ENCODE results near the gene CDR2.
"Not testable (repeated sequence)": the region's sequence is repeated elsewhere in the genome, so short reads cannot be mapped to it uniquely, and the experiment has no call there.

CDR2 gene

GRCh38 chr16:22379656-22380055, 5.2 kb upstream of the CDR2 start:
- H3K27ac ChIP-seq (ENCODE audit: low read depth, low read length, severe bottlenecking): no peak overlapping the region
- peaks cover 5% of the 10 kb centered on the region for H3K4me1 ChIP-seq (ENCODE audit: control insufficient read depth, insufficient read depth, low read length, poor library complexity, severe bottlenecking)
- no peaks in the 10 kb centered on the region for H3K9me3 ChIP-seq (ENCODE audit: control insufficient read depth, low read length)
- H3K36me3 ChIP-seq (ENCODE audit: control insufficient read depth, insufficient read depth, low read length): no peaks in the 10 kb centered on the region
- H3K4me3 ChIP-seq (ENCODE audit: extremely low read depth, insufficient read depth, low read length, poor library complexity, severe bottlenecking): no peak overlapping the region
- 88% methylated on average over 6 of the region's 7 CpGs; no CpG with 5 or more reads in 1 of the 2 experiments for WGBS, 2 experiments (ENCODE audit: insufficient coverage in 2 of 2)

DNA sequence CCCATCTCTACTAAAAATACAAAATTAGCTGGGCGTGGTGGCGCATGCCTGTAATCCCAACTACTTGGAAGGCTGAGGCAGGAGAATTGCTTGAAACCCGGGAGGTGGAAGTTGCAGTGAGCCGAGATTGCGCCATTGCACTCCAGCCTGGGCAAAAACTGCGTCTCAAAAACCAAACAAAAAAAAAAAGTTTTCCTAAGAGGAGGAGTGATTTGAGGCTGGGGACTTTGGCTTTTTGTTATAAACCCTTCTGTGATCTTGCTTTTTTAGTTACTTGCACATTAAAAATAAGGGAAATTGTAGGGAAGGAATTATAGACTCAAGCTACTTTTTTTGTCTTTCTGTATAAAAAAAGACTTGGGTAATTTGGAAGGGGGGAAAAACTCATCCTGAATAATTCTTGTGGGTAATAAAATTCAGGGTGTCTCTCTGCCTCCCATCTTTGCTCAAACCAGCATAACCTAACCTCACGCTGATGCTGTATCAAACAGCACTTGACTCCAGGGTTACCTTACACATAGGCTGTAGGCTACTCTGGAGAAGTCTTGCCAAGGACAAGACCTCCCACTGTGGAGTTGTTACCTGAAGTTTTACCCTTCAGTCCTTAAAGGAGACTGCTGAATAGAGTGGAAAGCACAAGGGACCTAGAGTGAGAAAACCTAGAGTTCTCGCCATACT, 1.7 kb upstream of the CDR2 start:
- Histone ChIP-seq H3K36me3 (ENCODE audit: control insufficient read depth, insufficient read depth, low read length) (peaks cover 12% of the 10 kb centered on the region), H3K4me3 (ENCODE audit: extremely low read depth, insufficient read depth, low read length, poor library complexity, severe bottlenecking) (no peak overlapping the region), H3K27ac (ENCODE audit: low read depth, low read length, severe bottlenecking) (no peak overlapping the region), H3K9me3 (ENCODE audit: control insufficient read depth, low read length) (no peaks in the 10 kb centered on the region), H3K4me1 (ENCODE audit: control insufficient read depth, insufficient read depth, low read length, poor library complexity, severe bottlenecking) (peaks cover 14% of the 10 kb centered on the region)
- WGBS, 2 experiments (ENCODE audit: insufficient coverage in 2 of 2): 92 to 100% methylated on average over 4 of the region's 8 CpGs

DNA sequence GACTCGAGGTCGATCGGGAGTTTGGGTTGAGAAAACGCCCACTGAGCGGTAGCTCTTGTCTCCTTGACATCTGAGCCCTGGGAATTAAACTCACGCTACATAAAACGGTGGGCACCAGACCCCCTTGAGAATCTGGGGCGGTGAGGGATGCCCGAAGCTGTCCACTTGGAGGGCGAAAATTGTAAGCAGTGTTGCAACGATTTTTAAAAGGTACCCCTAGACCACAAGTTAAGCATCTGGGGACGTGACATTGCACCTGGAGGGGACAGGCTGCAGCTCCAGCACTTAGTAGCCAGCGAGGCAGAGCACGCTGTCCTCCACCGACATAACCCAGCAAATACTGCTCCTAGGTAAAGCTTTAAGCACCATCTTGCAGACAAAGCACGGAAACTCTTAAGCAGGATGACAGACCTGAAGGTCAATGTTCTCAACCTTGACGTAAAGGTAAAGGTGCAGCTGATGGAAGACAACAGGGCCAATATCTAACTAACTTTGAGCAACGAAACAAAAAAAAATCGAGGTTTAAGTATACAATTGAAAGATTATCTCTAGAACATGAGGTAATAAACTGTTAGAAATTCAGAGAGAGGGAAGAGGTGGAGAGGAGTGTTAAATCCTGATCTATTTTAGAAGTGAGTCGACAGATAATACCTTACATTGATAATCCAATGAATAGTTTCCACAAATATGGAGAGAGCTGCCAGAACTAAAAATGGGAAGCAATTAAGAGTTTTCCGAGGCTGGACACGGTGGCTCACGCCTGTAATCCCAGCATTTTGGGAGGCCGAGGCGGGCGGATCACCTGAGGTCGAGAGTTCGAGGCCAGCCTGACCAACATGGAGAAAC, 921 bp upstream of the CDR2 start:
- WGBS, 2 experiments (ENCODE audit: insufficient coverage in 2 of 2): 6 to 20% methylated on average over 17 to 20 of the region's 28 CpGs
- Histone ChIP-seq H3K9me3 (ENCODE audit: control insufficient read depth, low read length) (no peaks in the 10 kb centered on the region), H3K36me3 (ENCODE audit: control insufficient read depth, insufficient read depth, low read length) (peaks cover 20% of the 10 kb centered on the region), H3K27ac (ENCODE audit: low read depth, low read length, severe bottlenecking) (no peak overlapping the region), H3K4me1 (ENCODE audit: control insufficient read depth, insufficient read depth, low read length, poor library complexity, severe bottlenecking) (peaks cover 14% of the 10 kb centered on the region), H3K4me3 (ENCODE audit: extremely low read depth, insufficient read depth, low read length, poor library complexity, severe bottlenecking) (peak overlapping the region; percentile 95)

DNA sequence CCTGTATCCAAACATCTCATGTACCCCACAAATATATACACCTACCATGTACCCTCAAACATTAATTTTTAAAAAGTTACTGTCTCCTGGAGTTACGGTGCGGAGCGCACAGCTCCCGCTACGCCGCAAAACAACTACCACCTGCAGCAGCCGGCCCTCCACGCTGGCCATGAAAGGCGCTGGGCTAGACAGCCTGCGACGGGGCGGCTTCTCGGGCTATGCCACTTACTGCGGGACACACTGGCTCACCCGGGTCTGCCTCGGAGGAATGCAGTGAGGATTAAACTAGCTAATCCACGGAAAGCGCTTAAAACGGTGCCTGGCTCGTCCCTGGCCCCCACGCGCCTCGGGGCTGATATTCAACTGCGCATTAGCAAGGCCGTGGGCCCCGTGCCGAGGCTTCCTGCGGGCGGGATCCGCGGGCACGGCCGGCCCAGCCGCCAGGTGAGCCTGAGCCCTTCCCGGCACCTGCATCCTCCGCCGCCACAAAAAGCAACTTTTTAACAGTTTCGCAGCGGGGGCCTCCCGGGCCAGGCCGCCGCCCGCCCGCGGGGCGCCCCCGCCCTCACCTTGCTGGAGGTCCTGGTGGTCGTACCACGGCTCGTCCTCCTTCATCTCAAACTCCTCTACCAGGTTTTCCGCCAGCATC, 633 bp downstream of the CDR2 start:
- Histone ChIP-seq H3K4me3 (ENCODE audit: extremely low read depth, insufficient read depth, low read length, poor library complexity, severe bottlenecking) (peak overlapping the region; percentile 95), H3K9me3 (ENCODE audit: control insufficient read depth, low read length) (no peaks in the 10 kb centered on the region), H3K27ac (ENCODE audit: low read depth, low read length, severe bottlenecking) (peak overlapping the region; percentile 57), H3K36me3 (ENCODE audit: control insufficient read depth, insufficient read depth, low read length) (peaks cover 24% of the 10 kb centered on the region), H3K4me1 (ENCODE audit: control insufficient read depth, insufficient read depth, low read length, poor library complexity, severe bottlenecking) (peaks cover 21% of the 10 kb centered on the region)
- 1% methylated on average over 46 of the region's 51 CpGs for WGBS, 2 experiments (ENCODE audit: insufficient coverage in 2 of 2)

DNA sequence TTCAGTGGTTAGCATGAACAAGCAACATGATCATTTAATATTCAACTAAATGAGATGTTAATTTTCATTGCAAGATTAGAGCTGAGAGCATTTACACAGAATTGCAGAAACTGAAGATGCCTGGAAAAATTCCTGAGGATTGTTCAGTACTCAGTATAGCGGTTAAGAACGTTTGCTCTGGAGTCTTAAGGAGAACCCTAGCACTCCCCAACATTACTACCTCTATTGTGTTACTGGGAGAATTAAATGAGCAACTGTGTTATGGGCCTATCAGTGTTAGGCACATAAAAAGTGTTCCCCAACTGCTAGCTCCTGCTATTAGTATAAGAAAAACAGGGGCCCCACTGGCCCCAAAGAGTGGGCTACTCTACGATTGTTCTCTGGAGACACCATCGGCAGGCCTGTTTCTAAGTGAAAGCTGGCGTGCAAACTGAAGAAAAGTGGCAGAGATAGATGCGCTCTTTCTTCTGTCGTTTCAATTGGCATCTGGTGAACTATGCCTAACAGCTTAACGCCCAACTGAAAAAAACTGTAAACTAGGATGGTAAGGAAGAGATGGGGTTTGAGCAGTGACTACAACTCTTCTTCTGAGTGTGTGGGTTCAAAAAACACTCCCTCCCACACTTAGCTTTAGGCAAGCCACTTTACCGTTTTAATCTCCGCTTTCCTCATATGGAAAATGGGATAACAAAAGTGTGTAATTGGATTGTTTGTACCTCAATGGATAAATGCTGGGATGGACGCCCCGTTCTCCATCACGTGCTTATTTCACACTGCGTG, 1.3 kb downstream of the CDR2 start:
- peaks cover 32% of the 10 kb centered on the region for H3K36me3 ChIP-seq (ENCODE audit: control insufficient read depth, insufficient read depth, low read length)
- no peak overlapping the region for H3K27ac ChIP-seq (ENCODE audit: low read depth, low read length, severe bottlenecking)
- H3K4me3 ChIP-seq (ENCODE audit: extremely low read depth, insufficient read depth, low read length, poor library complexity, severe bottlenecking): peak overlapping the region; percentile 95
- WGBS, 2 experiments (ENCODE audit: insufficient coverage in 2 of 2): 48 to 57% methylated on average over 6 to 7 of the region's 14 CpGs
- peaks cover 21% of the 10 kb centered on the region for H3K4me1 ChIP-seq (ENCODE audit: control insufficient read depth, insufficient read depth, low read length, poor library complexity, severe bottlenecking)
- H3K9me3 ChIP-seq (ENCODE audit: control insufficient read depth, low read length): no peaks in the 10 kb centered on the region

GRCh38 chr16:22370038-22370820, 4.2 kb downstream of the CDR2 start:
- Histone ChIP-seq H3K36me3 (ENCODE audit: control insufficient read depth, insufficient read depth, low read length) (peaks cover 38% of the 10 kb centered on the region), H3K9me3 (ENCODE audit: control insufficient read depth, low read length) (no peaks in the 10 kb centered on the region), H3K4me1 (ENCODE audit: control insufficient read depth, insufficient read depth, low read length, poor library complexity, severe bottlenecking) (peaks cover 17% of the 10 kb centered on the region), H3K27ac (ENCODE audit: low read depth, low read length, severe bottlenecking) (no peak overlapping the region), H3K4me3 (ENCODE audit: extremely low read depth, insufficient read depth, low read length, poor library complexity, severe bottlenecking) (no peak overlapping the region)
- 67% methylated on average over 1 of the region's 2 CpGs; no CpG with 5 or more reads in 1 of the 2 experiments for WGBS, 2 experiments (ENCODE audit: insufficient coverage in 2 of 2)

- 89 to 95% methylated on average over 2 of the region's 3 CpGs for WGBS, 2 experiments (ENCODE audit: insufficient coverage in 2 of 2)
Measured at GRCh38 chr16:22369221-22369811, 5.1 kb downstream of the CDR2 start.

DNA sequence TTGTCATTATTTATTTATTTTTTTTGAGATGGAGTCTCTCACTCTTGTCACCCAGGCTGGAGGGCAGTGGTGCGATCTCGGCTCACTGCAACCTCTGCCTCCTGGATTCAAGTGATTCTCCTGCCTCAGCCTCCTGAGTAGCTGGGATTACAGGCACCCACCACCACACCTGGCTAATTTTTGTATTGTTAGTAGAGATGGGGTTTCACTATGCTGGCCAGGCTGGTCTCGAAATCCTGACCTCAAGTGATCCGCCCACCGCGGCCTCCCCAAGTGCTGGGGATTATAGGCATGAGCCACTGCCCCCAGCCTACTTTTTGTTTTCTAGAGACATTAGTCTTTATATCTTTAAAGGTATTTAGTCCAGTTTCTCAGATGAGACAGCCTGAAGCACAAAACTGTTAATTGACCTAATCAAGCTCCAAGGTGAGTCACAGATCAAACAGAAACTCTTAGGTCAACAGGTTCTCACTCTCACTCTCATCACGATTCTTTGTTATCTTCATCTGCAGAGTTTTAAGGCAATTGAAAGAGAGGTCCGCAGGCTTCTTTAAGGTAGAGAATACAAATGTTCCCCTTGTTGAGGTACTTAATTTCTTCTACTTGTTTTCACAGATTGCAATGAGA, 6.1 kb downstream of the CDR2 start:
- H3K4me1 ChIP-seq (ENCODE audit: control insufficient read depth, insufficient read depth, low read length, poor library complexity, severe bottlenecking): peaks cover 16% of the 10 kb centered on the region
- H3K27ac ChIP-seq (ENCODE audit: low read depth, low read length, severe bottlenecking); H3K4me3 ChIP-seq (ENCODE audit: extremely low read depth, insufficient read depth, low read length, poor library complexity, severe bottlenecking); H3K9me3 ChIP-seq (ENCODE audit: control insufficient read depth, low read length): not testable (repeated sequence)
- no CpG with 5 or more reads among the region's 8 CpGs for WGBS, 2 experiments (ENCODE audit: insufficient coverage in 2 of 2)
- H3K36me3 ChIP-seq (ENCODE audit: control insufficient read depth, insufficient read depth, low read length): peaks cover 57% of the 10 kb centered on the region

More at GRCh38 chr16:22369221-22369811, 5.1 kb downstream of the CDR2 start:
- Histone ChIP-seq H3K36me3 (ENCODE audit: control insufficient read depth, insufficient read depth, low read length) (peaks cover 47% of the 10 kb centered on the region), H3K9me3 (ENCODE audit: control insufficient read depth, low read length) (no peaks in the 10 kb centered on the region), H3K4me1 (ENCODE audit: control insufficient read depth, insufficient read depth, low read length, poor library complexity, severe bottlenecking) (peaks cover 16% of the 10 kb centered on the region), H3K27ac (ENCODE audit: low read depth, low read length, severe bottlenecking) (no peak overlapping the region), H3K4me3 (ENCODE audit: extremely low read depth, insufficient read depth, low read length, poor library complexity, severe bottlenecking) (no peak overlapping the region)

- H3K27ac ChIP-seq (ENCODE audit: low read depth, low read length, severe bottlenecking): no peak overlapping the region
- H3K4me3 ChIP-seq (ENCODE audit: extremely low read depth, insufficient read depth, low read length, poor library complexity, severe bottlenecking): no peak overlapping the region
- peaks cover 7% of the 10 kb centered on the region for H3K4me1 ChIP-seq (ENCODE audit: control insufficient read depth, insufficient read depth, low read length, poor library complexity, severe bottlenecking)
- peaks cover 67% of the 10 kb centered on the region for H3K36me3 ChIP-seq (ENCODE audit: control insufficient read depth, insufficient read depth, low read length)
- 100% methylated on average over 2 to 3 of the region's 3 CpGs for WGBS, 2 experiments (ENCODE audit: insufficient coverage in 2 of 2)
- H3K9me3 ChIP-seq (ENCODE audit: control insufficient read depth, low read length): no peaks in the 10 kb centered on the region
Measured at GRCh38 chr16:22366889-22367288, 7.5 kb downstream of the CDR2 start.
